Erythroblast (primary cell): Measurements from ENCODE around the gene PIAS1.

Experiments
- GATA1 ChIP-seq: IDR thresholded peaks from 2 replicates; pipeline ENCODE4 v1.6.1; 2011; ENCODE audit warnings: low read depth, mild to moderate bottlenecking, control low read depth, low read length, moderate library complexity
- POLR2A ChIP-seq: IDR thresholded peaks from 2 replicates; pipeline ENCODE4 v1.6.1; 2011; ENCODE audit warnings: mild to moderate bottlenecking, low read length

- TF ChIP-seq POLR2A (no peak), GATA1 (no peak)
Observed at GRCh38 chr15:68028888-68029207, 25.3 kb upstream of the PIAS1 start.
